Measurements from ENCODE around the gene MLXIP. TPM values are rescaled to one million over a fixed set of nuclear protein-coding genes. Genes with fewer than 3 reads are reported as not detected.
"Not testable (repeated sequence)": the region's sequence is repeated elsewhere in the genome, so short reads cannot be mapped to it uniquely, and the experiment has no call there.

The MLXIP gene
- total RNA-seq, 4 donors from 2014 or later: 34.0 to 70.1 (median 46.2) TPM

DNA sequence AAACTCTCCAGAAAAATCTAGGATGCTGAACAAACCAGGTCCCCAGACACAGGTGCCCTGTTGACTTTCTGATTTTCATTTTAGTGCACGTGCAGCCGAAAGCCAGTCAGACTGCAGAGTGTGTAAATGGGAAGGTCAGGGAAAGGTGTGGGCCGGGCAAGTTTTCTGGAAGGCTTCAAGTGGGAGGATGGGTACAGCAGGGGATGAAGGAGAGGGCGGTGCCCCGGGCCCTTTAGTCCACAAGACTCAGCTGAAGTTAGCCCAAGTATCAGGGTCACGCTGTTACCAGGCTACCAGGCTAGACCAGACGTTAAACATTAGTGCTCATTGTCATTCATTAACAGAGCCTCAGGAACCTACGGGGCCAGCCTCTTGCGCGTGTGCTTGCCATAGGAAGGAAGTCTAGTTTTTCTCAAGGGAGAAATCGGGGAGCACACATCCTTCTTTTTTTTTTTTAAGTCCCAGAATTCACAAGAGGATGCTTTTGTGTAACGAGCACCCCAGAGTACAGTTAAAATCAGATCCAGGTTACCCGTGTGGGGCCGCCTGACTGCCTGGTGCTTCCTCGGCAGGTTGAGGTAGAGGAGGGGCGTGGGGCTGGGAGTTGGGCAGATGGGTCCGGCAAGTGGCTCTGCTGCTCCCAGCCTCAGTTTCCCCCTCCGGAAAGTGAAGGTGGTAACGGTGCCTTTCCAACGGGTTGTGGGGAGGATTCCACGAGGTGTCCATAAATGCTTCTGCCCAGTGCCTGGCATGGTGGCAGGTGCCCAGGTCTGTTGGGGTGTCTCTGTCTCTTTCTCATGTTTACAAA is 37.8 kb upstream of the MLXIP start:
- Histone ChIP-seq H3K27me3 (no peaks in the 10 kb centered on the region), H3K36me3 (peaks cover 0 to 9% of the 10 kb centered on the region in 2 donors), H3K4me1 (peaks cover 13 to 16% of the 10 kb centered on the region in 2 donors), H3K4me3 (replicated peaks in 1 of 3) (no peak overlapping the region), H3K9me3 (no peaks in the 10 kb centered on the region), H3K27ac (no peak overlapping the region)
- no peak for TF ChIP-seq POLR2A (IDR thresholded peaks at IDR 0.05)
- TF ChIP-seq, protein P1, sequence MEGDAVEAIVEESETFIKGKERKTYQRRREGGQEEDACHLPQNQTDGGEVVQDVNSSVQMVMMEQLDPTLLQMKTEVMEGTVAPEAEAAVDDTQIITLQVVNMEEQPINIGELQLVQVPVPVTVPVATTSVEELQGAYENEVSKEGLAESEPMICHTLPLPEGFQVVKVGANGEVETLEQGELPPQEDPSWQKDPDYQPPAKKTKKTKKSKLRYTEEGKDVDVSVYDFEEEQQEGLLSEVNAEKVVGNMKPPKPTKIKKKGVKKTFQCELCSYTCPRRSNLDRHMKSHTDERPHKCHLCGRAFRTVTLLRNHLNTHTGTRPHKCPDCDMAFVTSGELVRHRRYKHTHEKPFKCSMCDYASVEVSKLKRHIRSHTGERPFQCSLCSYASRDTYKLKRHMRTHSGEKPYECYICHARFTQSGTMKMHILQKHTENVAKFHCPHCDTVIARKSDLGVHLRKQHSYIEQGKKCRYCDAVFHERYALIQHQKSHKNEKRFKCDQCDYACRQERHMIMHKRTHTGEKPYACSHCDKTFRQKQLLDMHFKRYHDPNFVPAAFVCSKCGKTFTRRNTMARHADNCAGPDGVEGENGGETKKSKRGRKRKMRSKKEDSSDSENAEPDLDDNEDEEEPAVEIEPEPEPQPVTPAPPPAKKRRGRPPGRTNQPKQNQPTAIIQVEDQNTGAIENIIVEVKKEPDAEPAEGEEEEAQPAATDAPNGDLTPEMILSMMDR (IDR thresholded peaks at IDR 0.05): no peak
- no peak for DNase-seq
- 83 to 87% methylated on average over 21 of the region's 21 CpGs for WGBS, 2 donors
- intact Hi-C loops (cut with DNase I): no loop called here

DNA sequence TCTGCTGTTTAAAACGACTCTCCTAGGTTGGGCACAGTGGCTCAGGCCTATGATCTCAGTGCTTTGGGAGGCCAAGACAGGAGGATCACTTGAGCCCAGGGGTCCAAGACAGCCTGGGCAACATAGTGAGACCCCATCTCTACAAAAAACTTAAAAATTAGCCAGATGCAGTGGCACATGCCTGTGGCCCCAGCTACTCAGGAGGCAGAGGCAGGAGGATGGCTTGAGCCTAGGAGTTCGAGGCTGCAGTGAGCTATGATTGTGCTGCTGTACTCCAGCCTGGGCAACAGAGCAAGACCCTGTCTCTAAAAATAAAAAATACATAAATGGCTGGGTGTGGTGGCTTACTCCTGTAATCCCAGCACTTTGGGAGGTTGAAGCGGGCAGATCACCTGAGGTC is 37.1 kb upstream of the MLXIP start:
- H3K27me3 ChIP-seq; H3K4me3 ChIP-seq (replicated peaks in 1 of 3); H3K36me3 ChIP-seq; intact Hi-C loops (cut with DNase I); H3K9me3 ChIP-seq; DNase-seq; H3K4me1 ChIP-seq: not testable (repeated sequence)
- peak overlapping the region in 1 of 3 donors; percentile 30 for H3K27ac ChIP-seq
- 89 to 93% methylated on average over 3 of the region's 3 CpGs for WGBS, 2 donors

DNA sequence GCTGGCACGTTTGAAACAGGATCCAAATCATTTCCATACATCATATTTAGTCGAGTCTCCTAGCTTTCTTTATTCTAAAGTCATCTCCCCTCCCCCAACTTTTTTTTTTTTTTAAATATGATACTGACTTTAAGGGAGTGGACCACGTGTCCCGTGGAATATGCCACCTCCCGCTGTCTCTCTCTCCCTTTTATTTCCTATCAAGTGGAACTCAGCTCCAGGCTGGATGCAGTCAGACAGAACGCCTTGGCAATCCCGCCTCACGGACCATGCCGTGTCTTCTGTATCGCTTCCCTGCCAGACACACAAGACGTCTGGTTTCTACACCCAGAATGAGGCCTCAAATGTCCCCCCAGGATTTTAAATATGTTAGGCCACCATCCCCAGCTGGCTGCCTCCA is 35.6 kb upstream of the MLXIP start:
- intact Hi-C loops (cut with DNase I): no loop called here
- no peak for TF ChIP-seq POLR2A (IDR thresholded peaks at IDR 0.05)
- TF ChIP-seq, protein P1 (IDR thresholded peaks at IDR 0.05): no peak
- DNase-seq: peak; percentile 78 to 84
- H3K27me3 ChIP-seq: no peaks in the 10 kb centered on the region
- peaks cover 0 to 9% of the 10 kb centered on the region in 2 donors for H3K36me3 ChIP-seq
- no peak overlapping the region for H3K4me3 ChIP-seq (replicated peaks in 1 of 3)
- peak overlapping the region in 2 of 3 donors; percentile 38 to 65 for H3K27ac ChIP-seq
- peaks cover 4 to 7% of the 10 kb centered on the region in 2 donors for H3K4me1 ChIP-seq
- WGBS, 2 donors: 77 to 78% methylated on average over 11 of the region's 11 CpGs
- no peaks in the 10 kb centered on the region for H3K9me3 ChIP-seq

DNA sequence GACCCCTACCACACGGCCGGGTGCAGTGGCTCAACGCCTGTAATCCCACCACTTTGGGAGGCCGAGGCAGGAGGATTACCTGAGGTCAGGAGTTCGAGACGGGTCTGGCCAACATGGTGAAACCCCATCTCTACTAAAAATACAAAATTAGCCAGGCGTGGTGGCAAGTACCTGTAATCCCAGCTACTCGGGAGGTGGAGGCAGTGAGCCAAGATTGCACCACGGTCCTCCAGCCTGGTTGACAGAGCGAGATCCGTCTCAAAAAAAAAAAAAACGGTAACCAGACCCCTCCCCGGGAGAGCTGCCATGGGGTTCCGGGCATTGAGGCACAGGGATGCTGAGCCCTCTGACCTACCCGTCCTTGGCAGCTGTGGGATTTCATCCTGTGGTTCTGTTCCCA is 35.1 kb upstream of the MLXIP start:
- no peaks in the 10 kb centered on the region for H3K27me3 ChIP-seq
- TF ChIP-seq, protein P1 (IDR thresholded peaks at IDR 0.05): no peak
- no peak for TF ChIP-seq POLR2A (IDR thresholded peaks at IDR 0.05)
- peak overlapping the region in 2 of 3 donors; percentile 38 to 65 for H3K27ac ChIP-seq
- 73 to 81% methylated on average over 11 to 15 of the region's 15 CpGs for WGBS, 2 donors
- no peak overlapping the region for H3K4me3 ChIP-seq (replicated peaks in 1 of 3)
- H3K9me3 ChIP-seq: no peaks in the 10 kb centered on the region
- DNase-seq: peak; percentile 56 to 69
- peaks cover 0 to 9% of the 10 kb centered on the region in 2 donors for H3K36me3 ChIP-seq
- peaks cover 4 to 7% of the 10 kb centered on the region in 2 donors for H3K4me1 ChIP-seq
- intact Hi-C loops (cut with DNase I): no loop called here

DNA sequence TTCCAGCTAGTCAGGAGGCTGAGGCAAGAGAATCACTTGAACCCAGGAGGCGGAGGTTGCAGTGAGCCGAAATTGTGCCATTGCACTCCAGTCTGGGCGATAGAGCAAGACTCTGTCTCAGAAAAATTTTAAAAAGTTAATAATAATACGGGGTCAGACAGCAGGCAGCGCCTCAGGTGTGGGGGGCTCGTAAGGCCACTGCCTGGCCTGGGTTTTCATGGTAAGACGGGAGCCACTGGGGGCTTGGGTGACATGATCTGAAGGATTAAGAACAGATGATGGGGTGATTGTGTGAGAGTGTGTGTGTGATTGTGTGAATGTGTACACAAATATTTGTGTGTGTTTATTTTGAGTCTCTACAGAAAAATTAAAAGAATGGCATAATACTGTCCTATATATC is 33.3 kb upstream of the MLXIP start:
- no peaks in the 10 kb centered on the region for H3K9me3 ChIP-seq
- TF ChIP-seq, protein P1 (IDR thresholded peaks at IDR 0.05): no peak
- TF ChIP-seq POLR2A (IDR thresholded peaks at IDR 0.05): no peak
- no peak overlapping the region for H3K4me3 ChIP-seq (replicated peaks in 1 of 3)
- 97 to 98% methylated on average over 7 of the region's 7 CpGs for WGBS, 2 donors
- peaks cover 4 to 7% of the 10 kb centered on the region in 2 donors for H3K4me1 ChIP-seq
- H3K36me3 ChIP-seq: peaks cover 0 to 9% of the 10 kb centered on the region in 2 donors
- DNase-seq: no peak
- intact Hi-C loops (cut with DNase I): no loop called here
- H3K27me3 ChIP-seq: no peaks in the 10 kb centered on the region
- H3K27ac ChIP-seq: no peak overlapping the region
